Esophagus muscularis mucosa (tissue), 4 donors: ENCODE data around the gene GNAI1.

Source experiments
- CTCF ChIP-seq, 3 experiments: fragments of 200-600 bp in 2 of 3; fragments of 450-650 bp in 1 of 3; sonication (generic) in 2 of 3; IDR thresholded peaks; one replicate each; pipeline ENCODE4 v1.5.1; 2017 to 2019; ENCODE audit warnings: antibody characterized with exemption in 3 of 3, mild to moderate bottlenecking in 2 of 3, moderate library complexity in 1 of 3
- EP300 ChIP-seq: sonication (generic); formaldehyde crosslinking; IDR thresholded peaks from one replicate; pipeline ENCODE4 v1.6.1; 2017; ENCODE audit warnings: antibody characterized with exemption
- POLR2A ChIP-seq: fragments of 450-650 bp; IDR thresholded peaks from one replicate; pipeline ENCODE4 v1.6.1; 2017; ENCODE audit warnings: antibody characterized with exemption, moderate library complexity, mild to moderate bottlenecking, low read depth
- POLR2AphosphoS5 ChIP-seq, 2 donors: sonication (generic); formaldehyde crosslinking; IDR thresholded peaks; one replicate each; pipeline ENCODE4 v1.6.1; 2017; ENCODE audit warnings: antibody characterized with exemption in 2 of 2

- TF ChIP-seq POLR2A (no peak), CTCF (IDR thresholded peaks at IDR 0.05) (no peak), EP300 (no peak), POLR2AphosphoS5 (IDR thresholded peaks at IDR 0.05) (peak in 1 of 2 donors; percentile 36)
Measured at GRCh38 chr7:80147543-80148391, 13.1 kb downstream of the GNAI1 start.
